SK-N-MC (cell line): ENCODE measurements around the gene BRWD1.

Source experiments
- EZH2 ChIP-seq: fragments of 200-600 bp; sonication (generic); IDR thresholded peaks from one replicate; pipeline ENCODE4 v1.6.1; 2017; ENCODE audit warnings: antibody characterized with exemption
- POLR2AphosphoS5 ChIP-seq: IDR thresholded peaks from 2 replicates; pipeline ENCODE4 v1.6.1; 2012; ENCODE audit warnings: mild to moderate bottlenecking, low read depth, low read length, borderline replicate concordance

GRCh38 chr21:39175154-39175553 lies 138.3 kb downstream of the BRWD1 start:
- TF ChIP-seq EZH2 (no peak), POLR2AphosphoS5 (no peak)
